ENCODE measurements around the gene SALL1. TPM values are rescaled to one million over a fixed set of nuclear protein-coding genes. Genes with fewer than 3 reads are reported as not detected.

The SALL1 gene
- 0.09 TPM in 1 of 2 replicates, not detected in the other for total RNA-seq

GRCh38 chr16:51150888-51151320, at the start of gene SALL1:
Gene SALL1, minus strand, starts transcription at chr16:51151270. Its CDS starts 29 bp downstream, at chr16:51151241.

Measured in airway epithelial cell (primary cell).